Left lobe of liver (tissue), 2 donors: Measurements from ENCODE around the gene SETMAR. TPM values are rescaled to one million over a fixed set of nuclear protein-coding genes. Genes with fewer than 3 reads are reported as not detected.

Experiments
- ATAC-seq: fragments of 200-7000 bp; cut with Tn5 transposase; one replicate; pipeline ENCODE4 v1.9.1; 2020; ENCODE audit warnings: mild to moderate bottlenecking, moderate library complexity
- DNase-seq: peaks from one replicate; pipeline ENCODE4 v3.0.0-alpha.2; 2020; ENCODE audit warnings: low spot score
- total RNA-seq: library from RNA; stranded (reverse); gene quantifications from one replicate; pipeline ENCODE4 v1.2.1, GENCODE V29; 2021
- donor health status: DM: no; HTN: no; CAD: no; lungs with moderate emphysema.
- donor health status: DM: no; HTN: yes; CAD: no.

Gene SETMAR
- total RNA-seq, 1 donor from 2014 or later, result 7.0 TPM

- peak; percentile 98 for ATAC-seq
- DNase-seq, result peak; percentile 55
These were observed 47.6 kb downstream of the SETMAR start for GRCh38 chr3:4350789-4351163.

GRCh38 chr3:4351164-4351855 is 48.1 kb downstream of the SETMAR start:
- no peak for ATAC-seq
- no peak for DNase-seq

- no peak for ATAC-seq
These were observed 48.7 kb downstream of the SETMAR start for GRCh38 chr3:4351872-4352271.

GRCh38 chr3:4355401-4356219 is 52.4 kb downstream of the SETMAR start:
- DNase-seq, result peak; percentile 58

More at GRCh38 chr3:4351872-4352271, 48.7 kb downstream of the SETMAR start:
- no peak for DNase-seq

GRCh38 chr3:4356220-4356540 is 53.0 kb downstream of the SETMAR start:
- no peak for DNase-seq
- ATAC-seq, result no peak

More at GRCh38 chr3:4355401-4356219, 52.4 kb downstream of the SETMAR start:
- ATAC-seq, result peak; percentile 79

GRCh38 chr3:4356546-4357410 is 53.6 kb downstream of the SETMAR start:
- ATAC-seq (no peak), DNase-seq (no peak)

- DNase-seq (no peak), ATAC-seq (no peak)
These were observed 55.1 kb downstream of the SETMAR start for GRCh38 chr3:4358273-4358672.

- DNase-seq (no peak), ATAC-seq (no peak)
These were observed 56.8 kb downstream of the SETMAR start for GRCh38 chr3:4359805-4360502.

- DNase-seq (no peak), ATAC-seq (peak; percentile 45)
These were observed 57.6 kb downstream of the SETMAR start for GRCh38 chr3:4360817-4361216.

- DNase-seq, result no peak
These were observed 59.4 kb downstream of the SETMAR start for GRCh38 chr3:4362523-4362922.

More at GRCh38 chr3:4362523-4362922, 59.4 kb downstream of the SETMAR start:
- ATAC-seq, result no peak

Other genes with a start within 250 kb of the SETMAR start
- gene SUMF1, start 163.9 kb downstream of the SETMAR start, total RNA-seq, result 21.7 TPM
- gene ITPR1, start 190.0 kb downstream of the SETMAR start, total RNA-seq, result 8.7 TPM